ENCODE data around the gene NHLH2. TPM values are rescaled to one million over a fixed set of nuclear protein-coding genes. Genes with fewer than 3 reads are reported as not detected.

The NHLH2 gene
- total RNA-seq, 5 donors from 2014 or later (not counting 1 experiment from before 2014, with no cell fraction given) = not detected

DNA sequence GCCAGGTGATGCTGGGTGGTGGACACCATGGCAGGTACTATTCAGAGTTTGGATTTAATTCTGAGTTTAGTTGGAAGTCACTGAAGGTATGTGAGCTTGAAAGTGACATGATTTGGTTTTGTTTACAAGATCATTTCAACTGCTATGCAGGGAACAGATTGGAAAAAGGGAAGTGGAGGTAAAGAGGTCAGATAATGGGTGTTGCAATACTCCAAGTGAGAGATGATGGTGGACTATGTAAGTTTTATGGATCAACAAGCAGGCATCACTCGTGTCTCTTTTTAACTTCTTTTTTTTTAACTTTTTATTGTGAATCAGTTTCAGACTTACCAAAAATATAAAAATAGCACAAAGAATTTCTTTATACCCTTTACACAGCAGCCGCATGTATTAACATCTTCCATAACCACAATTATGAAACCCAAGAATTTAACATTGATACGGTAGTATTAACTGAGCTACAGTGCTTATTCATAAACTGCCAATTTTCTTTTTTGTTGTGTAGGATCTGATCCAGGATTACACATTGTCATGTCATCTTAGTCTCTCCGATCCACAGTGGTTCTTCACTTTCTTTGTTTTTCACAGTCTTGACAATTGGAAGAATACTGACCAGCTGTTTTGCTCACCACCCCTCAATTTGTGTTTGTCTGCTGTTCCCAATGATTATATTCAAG lies 24.9 kb upstream of the NHLH2 start:
- H3K36me3 ChIP-seq (ENCODE audit: control insufficient read depth in 2 of 2, extremely low read depth in 1 of 2, insufficient read depth in 1 of 2, low read length in 1 of 2) = no peaks in the 10 kb centered on the region
- H3K4me1 ChIP-seq (ENCODE audit: control insufficient read depth in 1 of 2, extremely low read depth in 1 of 2, insufficient read depth in 2 of 2, low read length in 2 of 2) = no peaks in the 10 kb centered on the region
- no peaks in the 10 kb centered on the region for H3K36me3 Mint-ChIP-seq
- peaks cover 0 to 12% of the 10 kb centered on the region in 2 experiments for H3K27me3 ChIP-seq (replicated peaks in 1 of 2; ENCODE audit: control insufficient read depth in 2 of 2, extremely low read depth in 1 of 2, insufficient read depth in 2 of 2, low read length in 1 of 2)
- no peaks in the 10 kb centered on the region for H3K9me3 Mint-ChIP-seq
- no peak overlapping the region for H3K27ac ChIP-seq (ENCODE audit: low read length)
- WGBS (ENCODE audit: insufficient coverage) = 86% methylated on average over 1 of the region's 4 CpGs
- H3K9me3 ChIP-seq = no peaks in the 10 kb centered on the region
- H3K4me3 ChIP-seq (ENCODE audit: control insufficient read depth in 1 of 2, extremely low read depth in 1 of 2, low read length in 1 of 2) = no peak overlapping the region
- peaks cover 22 to 35% of the 10 kb centered on the region in 2 donors for H3K27me3 Mint-ChIP-seq
- ChIA-PET POLR2A (no interaction called here), CTCF (no interaction called here)
- no peak overlapping the region for H3K4me3 Mint-ChIP-seq
- DNase-seq = no peak
- no peak for ATAC-seq (replicated peaks in 1 of 4)
- no peak overlapping the region for H3K27ac Mint-ChIP-seq
- H3K4me1 Mint-ChIP-seq = no peaks in the 10 kb centered on the region

DNA sequence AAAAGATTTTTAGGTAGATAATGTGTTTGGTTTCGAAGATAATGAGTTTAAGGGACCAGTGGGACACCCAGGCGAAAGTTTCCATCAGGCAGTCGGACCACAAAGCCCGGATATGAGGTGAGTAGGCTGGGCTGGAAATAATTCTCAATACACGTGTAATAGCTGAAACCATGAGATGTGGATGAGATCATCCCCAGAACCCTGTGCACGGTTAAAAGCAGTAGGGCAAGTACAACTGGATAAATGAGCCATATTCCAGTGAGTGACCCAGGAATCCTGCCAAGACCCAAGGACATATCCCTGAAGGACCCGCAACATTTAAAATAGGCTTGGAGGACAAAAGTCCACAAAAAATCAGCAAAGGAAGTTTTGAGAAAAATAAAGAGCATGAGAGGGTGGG lies 21.5 kb upstream of the NHLH2 start:
- no peak overlapping the region for H3K27ac Mint-ChIP-seq
- no peaks in the 10 kb centered on the region for H3K4me1 Mint-ChIP-seq
- 64% methylated on average over 7 of the region's 7 CpGs for WGBS (ENCODE audit: insufficient coverage)
- peaks cover 0 to 13% of the 10 kb centered on the region in 2 experiments for H3K27me3 ChIP-seq (replicated peaks in 1 of 2; ENCODE audit: control insufficient read depth in 2 of 2, extremely low read depth in 1 of 2, insufficient read depth in 2 of 2, low read length in 1 of 2)
- H3K9me3 Mint-ChIP-seq = no peaks in the 10 kb centered on the region
- POLR2A ChIA-PET = no interaction called here
- H3K36me3 ChIP-seq (ENCODE audit: control insufficient read depth in 2 of 2, extremely low read depth in 1 of 2, insufficient read depth in 1 of 2, low read length in 1 of 2) = no peaks in the 10 kb centered on the region
- ATAC-seq (replicated peaks in 1 of 4) = no peak
- CTCF ChIA-PET = no interaction called here
- peaks cover 38 to 39% of the 10 kb centered on the region in 2 donors for H3K27me3 Mint-ChIP-seq
- no peaks in the 10 kb centered on the region for H3K9me3 ChIP-seq
- H3K36me3 Mint-ChIP-seq = no peaks in the 10 kb centered on the region
- no peak overlapping the region for H3K27ac ChIP-seq (ENCODE audit: low read length)
- no peak overlapping the region for H3K4me3 Mint-ChIP-seq
- no peak for DNase-seq
- H3K4me3 ChIP-seq (ENCODE audit: control insufficient read depth in 1 of 2, extremely low read depth in 1 of 2, low read length in 1 of 2) = no peak overlapping the region
- H3K4me1 ChIP-seq (ENCODE audit: control insufficient read depth in 1 of 2, extremely low read depth in 1 of 2, insufficient read depth in 2 of 2, low read length in 2 of 2) = no peaks in the 10 kb centered on the region

DNA sequence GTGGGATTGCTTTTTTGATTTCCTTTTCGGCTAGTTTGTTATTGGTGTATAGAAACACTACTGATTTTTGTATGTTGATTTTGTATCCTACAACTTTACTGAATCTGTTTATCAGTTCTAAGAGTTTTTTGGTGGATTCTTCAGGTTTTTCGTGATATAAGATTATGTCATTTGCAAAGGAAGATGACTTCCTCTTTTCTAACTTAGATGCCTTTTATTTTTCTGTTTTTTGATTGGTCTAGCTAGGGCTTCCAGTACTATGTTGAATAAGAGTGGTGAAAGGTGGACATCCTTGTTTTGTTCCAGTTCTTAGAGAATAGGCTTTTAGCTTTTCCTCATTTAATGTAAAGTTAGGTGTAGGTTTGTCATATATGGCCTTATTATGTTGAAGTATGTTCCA lies 13.1 kb upstream of the NHLH2 start:
- Mint-ChIP-seq H3K9me3 (peaks cover 4 to 14% (median 7%) of the 10 kb centered on the region in 3 donors), H3K27me3 (peaks cover 21 to 55% of the 10 kb centered on the region in 2 donors), H3K27ac (no peak overlapping the region), H3K36me3 (no peaks in the 10 kb centered on the region), H3K4me1 (no peaks in the 10 kb centered on the region), H3K4me3 (no peak overlapping the region)
- CTCF ChIA-PET = interaction anchor here in 1 of 2 donors (0.6 kb wide), 1 partner anchor 34 kb away, joined by 4 read pairs; no protein-coding TSS in a partner anchor
- no peaks in the 10 kb centered on the region for H3K9me3 ChIP-seq
- H3K27ac ChIP-seq (ENCODE audit: low read length) = no peak overlapping the region
- H3K36me3 ChIP-seq (ENCODE audit: control insufficient read depth in 2 of 2, extremely low read depth in 1 of 2, insufficient read depth in 1 of 2, low read length in 1 of 2) = no peaks in the 10 kb centered on the region
- DNase-seq (no peak), ATAC-seq (replicated peaks in 1 of 4) (no peak)
- H3K27me3 ChIP-seq (replicated peaks in 1 of 2; ENCODE audit: control insufficient read depth in 2 of 2, extremely low read depth in 1 of 2, insufficient read depth in 2 of 2, low read length in 1 of 2) = peaks cover 0 to 6% of the 10 kb centered on the region in 2 experiments
- WGBS (ENCODE audit: insufficient coverage) = no CpG with 5 or more reads among the region's 2 CpGs
- no peak overlapping the region for H3K4me3 ChIP-seq (ENCODE audit: control insufficient read depth in 1 of 2, extremely low read depth in 1 of 2, low read length in 1 of 2)
- H3K4me1 ChIP-seq (ENCODE audit: control insufficient read depth in 1 of 2, extremely low read depth in 1 of 2, insufficient read depth in 2 of 2, low read length in 2 of 2) = no peaks in the 10 kb centered on the region
- POLR2A ChIA-PET = no interaction called here

DNA sequence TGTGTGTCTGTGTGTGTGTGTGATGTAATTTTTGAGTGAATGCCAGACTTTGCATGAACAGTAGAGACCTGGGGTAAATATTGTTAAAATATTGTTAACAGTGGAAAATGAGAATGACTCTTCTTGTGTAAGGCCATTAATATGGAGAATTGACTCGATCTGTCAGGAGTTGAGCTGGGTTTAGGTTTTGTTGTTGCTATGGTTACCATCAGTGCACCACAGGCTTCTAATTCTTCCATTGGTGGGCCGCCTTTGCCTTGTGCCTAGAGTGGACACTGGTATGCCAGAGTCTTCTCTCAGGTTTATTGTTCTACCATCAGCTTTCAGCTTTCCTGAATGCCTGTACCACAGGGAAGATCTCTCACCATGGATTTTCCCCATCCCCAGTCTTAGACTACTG lies 10.0 kb upstream of the NHLH2 start:
- Histone ChIP-seq H3K27me3 (replicated peaks in 1 of 2; ENCODE audit: control insufficient read depth in 2 of 2, extremely low read depth in 1 of 2, insufficient read depth in 2 of 2, low read length in 1 of 2) (peaks cover 2 to 6% of the 10 kb centered on the region in 2 experiments), H3K36me3 (ENCODE audit: control insufficient read depth in 2 of 2, extremely low read depth in 1 of 2, insufficient read depth in 1 of 2, low read length in 1 of 2) (no peaks in the 10 kb centered on the region), H3K4me3 (ENCODE audit: control insufficient read depth in 1 of 2, extremely low read depth in 1 of 2, low read length in 1 of 2) (no peak overlapping the region), H3K4me1 (ENCODE audit: control insufficient read depth in 1 of 2, extremely low read depth in 1 of 2, insufficient read depth in 2 of 2, low read length in 2 of 2) (no peaks in the 10 kb centered on the region), H3K27ac (ENCODE audit: low read length) (no peak overlapping the region), H3K9me3 (no peaks in the 10 kb centered on the region)
- no peak overlapping the region for H3K27ac Mint-ChIP-seq
- 60% methylated on average over 1 of the region's 2 CpGs for WGBS (ENCODE audit: insufficient coverage)
- H3K4me3 Mint-ChIP-seq = no peak overlapping the region
- ATAC-seq (replicated peaks in 1 of 4) (no peak), DNase-seq (no peak)
- peaks cover 15 to 42% of the 10 kb centered on the region in 2 donors for H3K27me3 Mint-ChIP-seq
- H3K9me3 Mint-ChIP-seq = peaks cover 4 to 14% (median 7%) of the 10 kb centered on the region in 3 donors
- H3K36me3 Mint-ChIP-seq = no peaks in the 10 kb centered on the region
- POLR2A ChIA-PET = no interaction called here
- no peaks in the 10 kb centered on the region for H3K4me1 Mint-ChIP-seq
- CTCF ChIA-PET = no interaction called here

DNA sequence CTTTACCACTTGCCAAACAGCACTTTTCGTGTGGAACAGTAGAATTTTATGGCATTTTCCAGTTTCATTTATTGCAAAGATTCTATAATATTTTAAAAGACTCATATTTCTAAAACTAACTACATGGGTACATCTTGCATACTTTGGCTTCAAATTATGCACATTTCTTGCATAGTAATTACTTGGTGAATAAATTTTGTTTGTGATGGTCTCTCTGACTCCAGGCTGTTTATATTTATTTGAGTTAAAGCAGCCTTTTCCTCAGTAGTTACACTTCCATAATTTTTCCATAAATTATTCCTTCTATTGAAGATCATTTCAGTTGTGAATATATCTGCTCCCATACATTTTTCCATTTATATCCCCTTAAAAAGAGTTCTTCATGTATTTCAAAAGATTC lies 6.9 kb upstream of the NHLH2 start:
- H3K4me1 ChIP-seq (ENCODE audit: control insufficient read depth in 1 of 2, extremely low read depth in 1 of 2, insufficient read depth in 2 of 2, low read length in 2 of 2) = no peaks in the 10 kb centered on the region
- Mint-ChIP-seq H3K27me3 (peaks cover 25 to 41% of the 10 kb centered on the region in 2 donors), H3K27ac (no peak overlapping the region), H3K9me3 (peaks cover 4 to 14% (median 7%) of the 10 kb centered on the region in 3 donors), H3K4me1 (no peaks in the 10 kb centered on the region), H3K4me3 (no peak overlapping the region), H3K36me3 (no peaks in the 10 kb centered on the region)
- POLR2A ChIA-PET = no interaction called here
- DNase-seq (no peak), ATAC-seq (replicated peaks in 1 of 4) (no peak)
- no peak overlapping the region for H3K4me3 ChIP-seq (ENCODE audit: control insufficient read depth in 1 of 2, extremely low read depth in 1 of 2, low read length in 1 of 2)
- no CpG with 5 or more reads among the region's 1 CpG for WGBS (ENCODE audit: insufficient coverage)
- H3K27me3 ChIP-seq (replicated peaks in 1 of 2; ENCODE audit: control insufficient read depth in 2 of 2, extremely low read depth in 1 of 2, insufficient read depth in 2 of 2, low read length in 1 of 2) = peaks cover 3% of the 10 kb centered on the region in 2 experiments
- H3K9me3 ChIP-seq = no peaks in the 10 kb centered on the region
- no peaks in the 10 kb centered on the region for H3K36me3 ChIP-seq (ENCODE audit: control insufficient read depth in 2 of 2, extremely low read depth in 1 of 2, insufficient read depth in 1 of 2, low read length in 1 of 2)
- H3K27ac ChIP-seq (ENCODE audit: low read length) = no peak overlapping the region
- CTCF ChIA-PET = no interaction called here

DNA sequence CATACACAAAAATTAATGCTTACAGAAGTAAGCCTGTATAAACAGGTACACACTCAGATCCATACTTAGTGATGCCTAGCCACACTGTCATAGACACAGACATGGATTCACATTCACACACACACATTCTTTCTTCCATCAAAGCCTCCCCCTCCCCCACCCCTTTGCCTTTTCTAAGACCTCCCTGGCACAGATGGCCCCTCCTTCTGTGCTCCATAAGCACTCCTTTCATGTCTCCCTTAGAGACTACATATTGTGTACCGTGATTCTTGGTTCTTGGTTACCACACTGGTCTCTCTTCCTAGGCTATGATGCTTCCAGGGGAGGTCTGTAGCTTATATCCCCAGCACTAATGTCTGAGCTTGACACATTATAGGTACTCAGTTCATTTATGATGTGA lies 2.0 kb upstream of the NHLH2 start:
- Mint-ChIP-seq H3K36me3 (no peaks in the 10 kb centered on the region), H3K27ac (no peak overlapping the region), H3K9me3 (no peaks in the 10 kb centered on the region), H3K4me1 (peaks cover 6 to 8% (median 7%) of the 10 kb centered on the region in 3 donors), H3K27me3 (peaks cover 50% of the 10 kb centered on the region in 2 donors), H3K4me3 (no peak overlapping the region)
- ATAC-seq (replicated peaks in 1 of 4) (no peak), DNase-seq (no peak)
- no peak overlapping the region for H3K4me3 ChIP-seq (ENCODE audit: control insufficient read depth in 1 of 2, extremely low read depth in 1 of 2, low read length in 1 of 2)
- H3K27ac ChIP-seq (ENCODE audit: low read length) = no peak overlapping the region
- H3K36me3 ChIP-seq (ENCODE audit: control insufficient read depth in 2 of 2, extremely low read depth in 1 of 2, insufficient read depth in 1 of 2, low read length in 1 of 2) = no peaks in the 10 kb centered on the region
- 100% methylated on average over 1 of the region's 1 CpG for WGBS (ENCODE audit: insufficient coverage)
- H3K9me3 ChIP-seq = no peaks in the 10 kb centered on the region
- peaks cover 13 to 25% of the 10 kb centered on the region in 2 experiments for H3K27me3 ChIP-seq (replicated peaks in 1 of 2; ENCODE audit: control insufficient read depth in 2 of 2, extremely low read depth in 1 of 2, insufficient read depth in 2 of 2, low read length in 1 of 2)
- ChIA-PET CTCF (no interaction called here), POLR2A (interaction anchor here in 1 of 2 donors (0.7 kb wide), 1 partner anchor 105 kb away, joined by 3 read pairs; no protein-coding TSS in a partner anchor)
- peaks cover 4 to 16% of the 10 kb centered on the region in 2 experiments for H3K4me1 ChIP-seq (ENCODE audit: control insufficient read depth in 1 of 2, extremely low read depth in 1 of 2, insufficient read depth in 2 of 2, low read length in 2 of 2)
